HepG2 (cell line): ENCODE measurements around the gene PSMD1. TPM values are rescaled to one million over a fixed set of nuclear protein-coding genes. Genes with fewer than 3 reads are reported as not detected.

Experiments
- CBFB ChIP-seq: sonication (generic); formaldehyde crosslinking; IDR thresholded peaks from 2 replicates; pipeline ENCODE4 v1.4.0; 2020; ENCODE audit warnings: missing genetic modification reagents
- CHCHD3 ChIP-seq: sonication (generic); formaldehyde crosslinking; IDR thresholded peaks from 2 replicates; pipeline ENCODE4 v1.8.0; 2022; ENCODE audit warnings: mild to moderate bottlenecking, missing genetic modification reagents, moderate library complexity
- KLF16 ChIP-seq, 2 experiments: sonication (generic) in 1 of 2; formaldehyde crosslinking in 1 of 2; IDR thresholded peaks; 2 replicates each; pipeline versions ENCODE4 v1.6.1 to v1.8.0; 2016 to 2023; ENCODE audit warnings: missing genetic modification reagents in 2 of 2, missing compliant biosample characterization in 1 of 2
- MAFF ChIP-seq: IDR thresholded peaks from 2 replicates; pipeline ENCODE4 v1.6.1; 2011; ENCODE audit warnings: low read depth, low read length, improper control_type of control experiment
- MTA1 ChIP-seq: sonication (generic); formaldehyde crosslinking; IDR thresholded peaks from 2 replicates; pipeline ENCODE4 v1.4.0; 2020; ENCODE audit warnings: missing genetic modification reagents, mild to moderate bottlenecking, borderline replicate concordance
- NFATC3 ChIP-seq: sonication (generic); formaldehyde crosslinking; IDR thresholded peaks from 2 replicates; pipeline ENCODE4 v1.5.1; 2020; ENCODE audit warnings: mild to moderate bottlenecking, missing genetic modification reagents
- SIX4 ChIP-seq: sonication (generic); formaldehyde crosslinking; IDR thresholded peaks from 2 replicates; pipeline ENCODE4 v1.4.0; 2020; ENCODE audit warnings: missing genetic modification reagents
- SMAD9 ChIP-seq: sonication (generic); formaldehyde crosslinking; IDR thresholded peaks from 2 replicates; pipeline ENCODE4 v1.5.1; 2020; ENCODE audit warnings: mild to moderate bottlenecking, missing genetic modification reagents
- TBL1XR1 ChIP-seq: fragments of 150-350 bp; IDR thresholded peaks from 2 replicates; pipeline ENCODE4 v1.6.1; 2014; ENCODE audit warnings: borderline replicate concordance, low read length; ENCODE audit not compliant: partially characterized antibody
- TBX2 ChIP-seq: sonication (generic); formaldehyde crosslinking; IDR thresholded peaks from 2 replicates; pipeline ENCODE4 v1.5.0; 2020; ENCODE audit warnings: missing genetic modification reagents, mild to moderate bottlenecking, borderline replicate concordance
- ZNF460 ChIP-seq: sonication (generic); formaldehyde crosslinking; IDR thresholded peaks from 2 replicates; pipeline ENCODE4 v1.5.1; 2020; ENCODE audit warnings: missing genetic modification reagents, mild to moderate bottlenecking, borderline replicate concordance
- ZNF496 ChIP-seq: sonication (generic); formaldehyde crosslinking; IDR thresholded peaks from 2 replicates; pipeline ENCODE4 v1.8.1; 2023; ENCODE audit warnings: mild to moderate bottlenecking, moderate library complexity, missing genetic modification reagents; ENCODE audit not compliant: insufficient replicate concordance
- ZNF550 ChIP-seq: sonication (generic); formaldehyde crosslinking; IDR thresholded peaks from 2 replicates; pipeline ENCODE4 v1.4.0; 2020; ENCODE audit warnings: mild to moderate bottlenecking, missing genetic modification reagents, borderline replicate concordance
- ZNF558 ChIP-seq: sonication (generic); formaldehyde crosslinking; IDR thresholded peaks from 2 replicates; pipeline ENCODE4 v1.9.0; 2022; ENCODE audit warnings: mild to moderate bottlenecking, missing genetic modification reagents, borderline replicate concordance
- ZNF615 ChIP-seq: sonication (generic); formaldehyde crosslinking; IDR thresholded peaks from 2 replicates; pipeline ENCODE4 v1.5.0; 2020; ENCODE audit warnings: mild to moderate bottlenecking, missing genetic modification reagents, borderline replicate concordance
- ZNF747 ChIP-seq: sonication (generic); formaldehyde crosslinking; IDR thresholded peaks from 2 replicates; pipeline ENCODE4 v1.8.1; 2023; ENCODE audit warnings: missing genetic modification reagents, mild to moderate bottlenecking, borderline replicate concordance
- polyA plus RNA-seq, 8 experiments: library from polyadenylated mRNA; depleted of rRNA in 3 of 8; stranded (reverse) in 7 of 8; unstranded in 1 of 8; fragments of >200 nt; fragmentation: Illumina TruSeq in 4 of 8; extraction: Trizol in 4 of 8; gene quantifications; 2 replicates each; pipeline versions ENCODE4 v1.2.1 to v1.2.3, GENCODE V29; 2011 to 2016; ENCODE audit warnings: low read depth in 4 of 8, missing spikeins in 1 of 8, mixed read lengths in 1 of 8; ENCODE audit not compliant: insufficient read depth in 1 of 8
- total RNA-seq, 5 experiments: library from RNA; depleted of rRNA; stranded (reverse); fragments of >200 nt; fragmentation: Illumina TruSeq; extraction: Trizol; gene quantifications; 2 replicates each; pipeline ENCODE4 v1.2.3, GENCODE V29; 2016; ENCODE audit warnings: low read depth in 1 of 5
- TF ChIP-seq, protein P1 (sequence below), 2 experiments: sonication (generic) in 1 of 2; formaldehyde crosslinking in 1 of 2; IDR thresholded peaks; 2 replicates each; pipeline versions ENCODE4 v1.6.1 to v1.9.0; 2014 to 2022; ENCODE audit warnings: antibody characterized with exemption in 1 of 2, borderline replicate concordance in 1 of 2, inconsistent platforms in 1 of 2, low read depth in 1 of 2, missing genetic modification reagents in 1 of 2
- TF ChIP-seq, protein P2 (sequence below): sonication (generic); formaldehyde crosslinking; IDR thresholded peaks from 2 replicates; pipeline ENCODE4 v1.5.1; 2020; ENCODE audit warnings: missing genetic modification reagents, mild to moderate bottlenecking, borderline replicate concordance
- TF ChIP-seq, protein P3 (sequence below): sonication (generic); formaldehyde crosslinking; IDR thresholded peaks from 2 replicates; pipeline ENCODE4 v1.4.0; 2020; ENCODE audit warnings: mild to moderate bottlenecking, missing genetic modification reagents
- TF ChIP-seq, protein P4 (sequence below): sonication (generic); formaldehyde crosslinking; IDR thresholded peaks from 2 replicates; pipeline ENCODE4 v1.4.0; 2020; ENCODE audit warnings: missing genetic modification reagents

The PSMD1 gene
- total and polyA plus RNA-seq, 2 of the 13 experiments (the other 11 are each of a cell fraction or from before 2014, with no cell fraction given), result 136 to 191 TPM

DNA sequence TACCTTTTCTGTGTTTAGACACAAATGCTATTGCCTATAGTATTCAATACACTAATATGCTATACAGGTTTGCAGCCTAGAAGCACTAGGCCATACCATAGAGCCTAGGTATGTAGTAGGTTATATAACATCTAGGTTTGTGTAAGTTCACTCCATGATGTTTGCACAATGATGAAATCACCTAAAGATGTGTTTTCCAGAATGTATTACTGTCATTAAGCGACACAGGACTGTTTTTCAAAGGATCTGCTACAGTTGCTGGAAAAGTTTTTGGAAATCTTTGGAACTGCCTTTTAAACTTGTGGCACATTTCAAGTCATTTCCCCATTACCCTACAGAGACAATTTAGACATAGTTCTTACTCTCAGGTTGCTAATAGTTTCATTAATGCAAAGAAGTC is 9.3 kb downstream of the PSMD1 start (continued):
- TF ChIP-seq, protein P1, sequence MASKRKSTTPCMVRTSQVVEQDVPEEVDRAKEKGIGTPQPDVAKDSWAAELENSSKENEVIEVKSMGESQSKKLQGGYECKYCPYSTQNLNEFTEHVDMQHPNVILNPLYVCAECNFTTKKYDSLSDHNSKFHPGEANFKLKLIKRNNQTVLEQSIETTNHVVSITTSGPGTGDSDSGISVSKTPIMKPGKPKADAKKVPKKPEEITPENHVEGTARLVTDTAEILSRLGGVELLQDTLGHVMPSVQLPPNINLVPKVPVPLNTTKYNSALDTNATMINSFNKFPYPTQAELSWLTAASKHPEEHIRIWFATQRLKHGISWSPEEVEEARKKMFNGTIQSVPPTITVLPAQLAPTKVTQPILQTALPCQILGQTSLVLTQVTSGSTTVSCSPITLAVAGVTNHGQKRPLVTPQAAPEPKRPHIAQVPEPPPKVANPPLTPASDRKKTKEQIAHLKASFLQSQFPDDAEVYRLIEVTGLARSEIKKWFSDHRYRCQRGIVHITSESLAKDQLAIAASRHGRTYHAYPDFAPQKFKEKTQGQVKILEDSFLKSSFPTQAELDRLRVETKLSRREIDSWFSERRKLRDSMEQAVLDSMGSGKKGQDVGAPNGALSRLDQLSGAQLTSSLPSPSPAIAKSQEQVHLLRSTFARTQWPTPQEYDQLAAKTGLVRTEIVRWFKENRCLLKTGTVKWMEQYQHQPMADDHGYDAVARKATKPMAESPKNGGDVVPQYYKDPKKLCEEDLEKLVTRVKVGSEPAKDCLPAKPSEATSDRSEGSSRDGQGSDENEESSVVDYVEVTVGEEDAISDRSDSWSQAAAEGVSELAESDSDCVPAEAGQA (IDR thresholded peaks at IDR 0.05; ENCODE audit: low read depth), result no peak
- TF ChIP-seq, protein P1 (CRISPR knock-in tag; IDR thresholded peaks at IDR 0.05; ENCODE audit: borderline replicate concordance), result no peak
- no peak for TF ChIP-seq ZNF550 (CRISPR knock-in tag)
- TF ChIP-seq KLF16 (CRISPR knock-in tag; IDR thresholded peaks at IDR 0.05), result peak in 1 of 2 experiments; percentile 63; a peak in 1 of 4 replicates
- TF ChIP-seq, protein P2, sequence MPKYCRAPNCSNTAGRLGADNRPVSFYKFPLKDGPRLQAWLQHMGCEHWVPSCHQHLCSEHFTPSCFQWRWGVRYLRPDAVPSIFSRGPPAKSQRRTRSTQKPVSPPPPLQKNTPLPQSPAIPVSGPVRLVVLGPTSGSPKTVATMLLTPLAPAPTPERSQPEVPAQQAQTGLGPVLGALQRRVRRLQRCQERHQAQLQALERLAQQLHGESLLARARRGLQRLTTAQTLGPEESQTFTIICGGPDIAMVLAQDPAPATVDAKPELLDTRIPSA, result no peak
- no peak for TF ChIP-seq MTA1 (CRISPR knock-in tag)
- TF ChIP-seq ZNF558, result no peak
- no peak for TF ChIP-seq ZNF747
- TF ChIP-seq MAFF, result no peak
- TF ChIP-seq, protein P3, sequence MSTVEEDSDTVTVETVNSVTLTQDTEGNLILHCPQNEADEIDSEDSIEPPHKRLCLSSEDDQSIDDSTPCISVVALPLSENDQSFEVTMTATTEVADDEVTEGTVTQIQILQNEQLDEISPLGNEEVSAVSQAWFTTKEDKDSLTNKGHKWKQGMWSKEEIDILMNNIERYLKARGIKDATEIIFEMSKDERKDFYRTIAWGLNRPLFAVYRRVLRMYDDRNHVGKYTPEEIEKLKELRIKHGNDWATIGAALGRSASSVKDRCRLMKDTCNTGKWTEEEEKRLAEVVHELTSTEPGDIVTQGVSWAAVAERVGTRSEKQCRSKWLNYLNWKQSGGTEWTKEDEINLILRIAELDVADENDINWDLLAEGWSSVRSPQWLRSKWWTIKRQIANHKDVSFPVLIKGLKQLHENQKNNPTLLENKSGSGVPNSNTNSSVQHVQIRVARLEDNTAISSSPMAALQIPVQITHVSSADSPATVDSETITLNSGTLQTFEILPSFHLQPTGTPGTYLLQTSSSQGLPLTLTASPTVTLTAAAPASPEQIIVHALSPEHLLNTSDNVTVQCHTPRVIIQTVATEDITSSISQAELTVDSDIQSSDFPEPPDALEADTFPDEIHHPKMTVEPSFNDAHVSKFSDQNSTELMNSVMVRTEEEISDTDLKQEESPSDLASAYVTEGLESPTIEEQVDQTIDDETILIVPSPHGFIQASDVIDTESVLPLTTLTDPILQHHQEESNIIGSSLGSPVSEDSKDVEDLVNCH (CRISPR knock-in tag), result no peak
- no peak for TF ChIP-seq TBX2
- no peak for TF ChIP-seq ZNF615 (CRISPR knock-in tag)
- TF ChIP-seq NFATC3 (CRISPR knock-in tag), result no peak
- TF ChIP-seq SIX4, result peak; percentile 38; the same call in 1 of the 2 replicates
- TF ChIP-seq ZNF496 (CRISPR knock-in tag), result no peak
- TF ChIP-seq TBL1XR1, result no peak
- TF ChIP-seq SMAD9 (CRISPR knock-in tag), result no peak
- TF ChIP-seq, protein P4, sequence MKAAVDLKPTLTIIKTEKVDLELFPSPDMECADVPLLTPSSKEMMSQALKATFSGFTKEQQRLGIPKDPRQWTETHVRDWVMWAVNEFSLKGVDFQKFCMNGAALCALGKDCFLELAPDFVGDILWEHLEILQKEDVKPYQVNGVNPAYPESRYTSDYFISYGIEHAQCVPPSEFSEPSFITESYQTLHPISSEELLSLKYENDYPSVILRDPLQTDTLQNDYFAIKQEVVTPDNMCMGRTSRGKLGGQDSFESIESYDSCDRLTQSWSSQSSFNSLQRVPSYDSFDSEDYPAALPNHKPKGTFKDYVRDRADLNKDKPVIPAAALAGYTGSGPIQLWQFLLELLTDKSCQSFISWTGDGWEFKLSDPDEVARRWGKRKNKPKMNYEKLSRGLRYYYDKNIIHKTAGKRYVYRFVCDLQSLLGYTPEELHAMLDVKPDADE (CRISPR knock-in tag), result no peak
- no peak for TF ChIP-seq CBFB
- no peak for TF ChIP-seq ZNF460 (CRISPR knock-in tag)
- TF ChIP-seq CHCHD3 (CRISPR knock-in tag), result no peak
